ENCODE data around the gene RPL12. TPM values are rescaled to one million over a fixed set of nuclear protein-coding genes. Genes with fewer than 3 reads are reported as not detected.

RPL12 gene
- total and polyA plus RNA-seq, 2 of the 13 experiments (the other 11 are each of a cell fraction or from before 2014, with no cell fraction given), result 1,551 to 2,590 TPM

DNA sequence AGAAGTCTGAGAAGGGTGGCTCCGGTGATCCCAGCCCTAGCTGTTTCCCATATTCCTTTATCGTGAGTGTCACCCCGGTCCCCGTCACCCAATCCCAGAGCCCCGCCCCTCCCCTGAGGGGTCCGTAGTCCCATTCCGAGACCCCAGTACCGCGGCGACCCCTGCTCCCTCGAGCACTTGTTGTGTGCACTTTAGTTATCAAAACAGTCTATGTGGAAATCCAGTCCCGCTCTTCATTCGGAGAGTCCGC lies 327 bp upstream of the RPL12 start (continued):
- TF ChIP-seq TCF12 (IDR thresholded peaks at IDR 0.05) (no peak), TCF12 (CRISPR knock-in tag; IDR thresholded peaks at IDR 0.05) (no peak), GATA4 (IDR thresholded peaks at IDR 0.05; ENCODE audit: borderline replicate concordance, low read depth) (no peak), ZNF383 (CRISPR knock-in tag; IDR thresholded peaks at IDR 0.05; ENCODE audit: borderline replicate concordance) (peak; percentile 77; the same call in 1 of the 2 replicates), CBX5 (CRISPR knock-in tag; IDR thresholded peaks at IDR 0.05; ENCODE audit: borderline replicate concordance) (no peak), ZNF678 (CRISPR knock-in tag; IDR thresholded peaks at IDR 0.05) (no peak), PHF8 (CRISPR knock-in tag; IDR thresholded peaks at IDR 0.05) (0 out of 2 replicates have a peak, but pooled peaks have one; percentile 13), MEIS1 (CRISPR knock-in tag; IDR thresholded peaks at IDR 0.05; ENCODE audit: borderline replicate concordance) (peak; percentile 3; the same call in 1 of the 2 replicates), KDM2A (CRISPR knock-in tag; IDR thresholded peaks at IDR 0.05; ENCODE audit: borderline replicate concordance, low read depth) (no peak; the same call in 1 of the 2 replicates), BHLHE40 (IDR thresholded peaks at IDR 0.05; ENCODE audit: low read length) (no peak), JDP2 (CRISPR knock-in tag; IDR thresholded peaks at IDR 0.05; ENCODE audit: borderline replicate concordance) (no peak), CENPX (CRISPR knock-in tag; IDR thresholded peaks at IDR 0.05) (no peak), ZNF326 (CRISPR knock-in tag; IDR thresholded peaks at IDR 0.05; ENCODE audit: borderline replicate concordance) (no peak), ZNF557 (CRISPR knock-in tag; IDR thresholded peaks at IDR 0.05) (no peak), ATAD3A (CRISPR knock-in tag; IDR thresholded peaks at IDR 0.05) (no peak), ZNF430 (CRISPR knock-in tag; IDR thresholded peaks at IDR 0.05) (0 out of 2 replicates have a peak, but pooled peaks have one; percentile 41), ZNF816 (CRISPR knock-in tag; IDR thresholded peaks at IDR 0.05; ENCODE audit: borderline replicate concordance) (peak; percentile 94), NCOA5 (CRISPR knock-in tag; IDR thresholded peaks at IDR 0.05) (no peak), ZNF205 (CRISPR knock-in tag; IDR thresholded peaks at IDR 0.05) (no peak), ZSCAN25 (CRISPR knock-in tag; IDR thresholded peaks at IDR 0.05) (no peak), PAX8 (CRISPR knock-in tag; IDR thresholded peaks at IDR 0.05; ENCODE audit: borderline replicate concordance) (no peak)
- TF ChIP-seq, protein P1, sequence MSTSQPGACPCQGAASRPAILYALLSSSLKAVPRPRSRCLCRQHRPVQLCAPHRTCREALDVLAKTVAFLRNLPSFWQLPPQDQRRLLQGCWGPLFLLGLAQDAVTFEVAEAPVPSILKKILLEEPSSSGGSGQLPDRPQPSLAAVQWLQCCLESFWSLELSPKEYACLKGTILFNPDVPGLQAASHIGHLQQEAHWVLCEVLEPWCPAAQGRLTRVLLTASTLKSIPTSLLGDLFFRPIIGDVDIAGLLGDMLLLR (CRISPR knock-in tag; IDR thresholded peaks at IDR 0.05), result no peak
- TF ChIP-seq, protein P2, sequence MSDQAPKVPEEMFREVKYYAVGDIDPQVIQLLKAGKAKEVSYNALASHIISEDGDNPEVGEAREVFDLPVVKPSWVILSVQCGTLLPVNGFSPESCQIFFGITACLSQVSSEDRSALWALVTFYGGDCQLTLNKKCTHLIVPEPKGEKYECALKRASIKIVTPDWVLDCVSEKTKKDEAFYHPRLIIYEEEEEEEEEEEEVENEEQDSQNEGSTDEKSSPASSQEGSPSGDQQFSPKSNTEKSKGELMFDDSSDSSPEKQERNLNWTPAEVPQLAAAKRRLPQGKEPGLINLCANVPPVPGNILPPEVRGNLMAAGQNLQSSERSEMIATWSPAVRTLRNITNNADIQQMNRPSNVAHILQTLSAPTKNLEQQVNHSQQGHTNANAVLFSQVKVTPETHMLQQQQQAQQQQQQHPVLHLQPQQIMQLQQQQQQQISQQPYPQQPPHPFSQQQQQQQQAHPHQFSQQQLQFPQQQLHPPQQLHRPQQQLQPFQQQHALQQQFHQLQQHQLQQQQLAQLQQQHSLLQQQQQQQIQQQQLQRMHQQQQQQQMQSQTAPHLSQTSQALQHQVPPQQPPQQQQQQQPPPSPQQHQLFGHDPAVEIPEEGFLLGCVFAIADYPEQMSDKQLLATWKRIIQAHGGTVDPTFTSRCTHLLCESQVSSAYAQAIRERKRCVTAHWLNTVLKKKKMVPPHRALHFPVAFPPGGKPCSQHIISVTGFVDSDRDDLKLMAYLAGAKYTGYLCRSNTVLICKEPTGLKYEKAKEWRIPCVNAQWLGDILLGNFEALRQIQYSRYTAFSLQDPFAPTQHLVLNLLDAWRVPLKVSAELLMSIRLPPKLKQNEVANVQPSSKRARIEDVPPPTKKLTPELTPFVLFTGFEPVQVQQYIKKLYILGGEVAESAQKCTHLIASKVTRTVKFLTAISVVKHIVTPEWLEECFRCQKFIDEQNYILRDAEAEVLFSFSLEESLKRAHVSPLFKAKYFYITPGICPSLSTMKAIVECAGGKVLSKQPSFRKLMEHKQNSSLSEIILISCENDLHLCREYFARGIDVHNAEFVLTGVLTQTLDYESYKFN (CRISPR knock-in tag; conservative IDR thresholded peaks at IDR 0.05), result 0 out of 2 replicates have a peak, but pooled peaks have one; percentile 10
- TF ChIP-seq, protein P3, sequence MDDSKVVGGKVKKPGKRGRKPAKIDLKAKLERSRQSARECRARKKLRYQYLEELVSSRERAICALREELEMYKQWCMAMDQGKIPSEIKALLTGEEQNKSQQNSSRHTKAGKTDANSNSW (CRISPR knock-in tag; IDR thresholded peaks at IDR 0.05; ENCODE audit: borderline replicate concordance), result no peak
- TF ChIP-seq, protein P4, sequence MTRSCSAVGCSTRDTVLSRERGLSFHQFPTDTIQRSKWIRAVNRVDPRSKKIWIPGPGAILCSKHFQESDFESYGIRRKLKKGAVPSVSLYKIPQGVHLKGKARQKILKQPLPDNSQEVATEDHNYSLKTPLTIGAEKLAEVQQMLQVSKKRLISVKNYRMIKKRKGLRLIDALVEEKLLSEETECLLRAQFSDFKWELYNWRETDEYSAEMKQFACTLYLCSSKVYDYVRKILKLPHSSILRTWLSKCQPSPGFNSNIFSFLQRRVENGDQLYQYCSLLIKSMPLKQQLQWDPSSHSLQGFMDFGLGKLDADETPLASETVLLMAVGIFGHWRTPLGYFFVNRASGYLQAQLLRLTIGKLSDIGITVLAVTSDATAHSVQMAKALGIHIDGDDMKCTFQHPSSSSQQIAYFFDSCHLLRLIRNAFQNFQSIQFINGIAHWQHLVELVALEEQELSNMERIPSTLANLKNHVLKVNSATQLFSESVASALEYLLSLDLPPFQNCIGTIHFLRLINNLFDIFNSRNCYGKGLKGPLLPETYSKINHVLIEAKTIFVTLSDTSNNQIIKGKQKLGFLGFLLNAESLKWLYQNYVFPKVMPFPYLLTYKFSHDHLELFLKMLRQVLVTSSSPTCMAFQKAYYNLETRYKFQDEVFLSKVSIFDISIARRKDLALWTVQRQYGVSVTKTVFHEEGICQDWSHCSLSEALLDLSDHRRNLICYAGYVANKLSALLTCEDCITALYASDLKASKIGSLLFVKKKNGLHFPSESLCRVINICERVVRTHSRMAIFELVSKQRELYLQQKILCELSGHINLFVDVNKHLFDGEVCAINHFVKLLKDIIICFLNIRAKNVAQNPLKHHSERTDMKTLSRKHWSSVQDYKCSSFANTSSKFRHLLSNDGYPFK (CRISPR knock-in tag; IDR thresholded peaks at IDR 0.05; ENCODE audit: borderline replicate concordance), result no peak
- TF ChIP-seq, protein P5, sequence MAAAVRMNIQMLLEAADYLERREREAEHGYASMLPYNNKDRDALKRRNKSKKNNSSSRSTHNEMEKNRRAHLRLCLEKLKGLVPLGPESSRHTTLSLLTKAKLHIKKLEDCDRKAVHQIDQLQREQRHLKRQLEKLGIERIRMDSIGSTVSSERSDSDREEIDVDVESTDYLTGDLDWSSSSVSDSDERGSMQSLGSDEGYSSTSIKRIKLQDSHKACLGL (CRISPR knock-in tag; IDR thresholded peaks at IDR 0.05), result no peak

All from HepG2 (cell line).